22Rv1 (cell line): ENCODE measurements around the gene GPC6.

ENCODE experiments used
- ZFX ChIP-seq: fragments of 450-650 bp; IDR thresholded peaks from 2 replicates; pipeline ENCODE4 v1.6.1; 2017; ENCODE audit warnings: antibody characterized with exemption, borderline replicate concordance
- TF ChIP-seq, protein P1 (sequence below): fragments of 450-650 bp; IDR thresholded peaks from 2 replicates; pipeline ENCODE4 v1.5.1; 2017; ENCODE audit warnings: mild to moderate bottlenecking

DNA sequence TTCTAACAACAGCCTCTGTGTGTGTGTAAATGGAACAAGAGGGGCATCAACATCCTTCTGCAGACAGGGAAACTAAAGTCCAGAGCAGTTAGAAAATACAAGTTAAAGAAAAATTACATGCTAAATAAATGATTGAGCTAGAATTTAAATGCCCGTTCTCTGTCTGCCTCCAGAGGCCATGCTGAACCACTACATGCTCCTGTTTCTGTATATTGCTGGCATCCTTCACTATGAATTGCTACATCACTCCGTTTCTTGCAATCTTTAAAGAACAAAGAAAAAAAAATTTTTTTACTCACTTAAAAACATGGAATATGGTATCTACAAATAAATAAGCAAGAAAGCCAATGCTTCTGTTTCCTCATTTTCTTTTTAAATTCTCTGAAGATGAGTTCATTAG lies 1205.0 kb downstream of the GPC6 start:
- TF ChIP-seq, protein P1, sequence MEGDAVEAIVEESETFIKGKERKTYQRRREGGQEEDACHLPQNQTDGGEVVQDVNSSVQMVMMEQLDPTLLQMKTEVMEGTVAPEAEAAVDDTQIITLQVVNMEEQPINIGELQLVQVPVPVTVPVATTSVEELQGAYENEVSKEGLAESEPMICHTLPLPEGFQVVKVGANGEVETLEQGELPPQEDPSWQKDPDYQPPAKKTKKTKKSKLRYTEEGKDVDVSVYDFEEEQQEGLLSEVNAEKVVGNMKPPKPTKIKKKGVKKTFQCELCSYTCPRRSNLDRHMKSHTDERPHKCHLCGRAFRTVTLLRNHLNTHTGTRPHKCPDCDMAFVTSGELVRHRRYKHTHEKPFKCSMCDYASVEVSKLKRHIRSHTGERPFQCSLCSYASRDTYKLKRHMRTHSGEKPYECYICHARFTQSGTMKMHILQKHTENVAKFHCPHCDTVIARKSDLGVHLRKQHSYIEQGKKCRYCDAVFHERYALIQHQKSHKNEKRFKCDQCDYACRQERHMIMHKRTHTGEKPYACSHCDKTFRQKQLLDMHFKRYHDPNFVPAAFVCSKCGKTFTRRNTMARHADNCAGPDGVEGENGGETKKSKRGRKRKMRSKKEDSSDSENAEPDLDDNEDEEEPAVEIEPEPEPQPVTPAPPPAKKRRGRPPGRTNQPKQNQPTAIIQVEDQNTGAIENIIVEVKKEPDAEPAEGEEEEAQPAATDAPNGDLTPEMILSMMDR: no peak
- no peak for TF ChIP-seq ZFX
